ENCODE data around the gene SAMD11. TPM values are rescaled to one million over a fixed set of nuclear protein-coding genes. Genes with fewer than 3 reads are reported as not detected.

Gene SAMD11
- total and polyA plus RNA-seq, 2 of the 13 experiments (the other 11 are each of a cell fraction or from before 2014, with no cell fraction given), result 0.11 TPM; not detected in 1

DNA sequence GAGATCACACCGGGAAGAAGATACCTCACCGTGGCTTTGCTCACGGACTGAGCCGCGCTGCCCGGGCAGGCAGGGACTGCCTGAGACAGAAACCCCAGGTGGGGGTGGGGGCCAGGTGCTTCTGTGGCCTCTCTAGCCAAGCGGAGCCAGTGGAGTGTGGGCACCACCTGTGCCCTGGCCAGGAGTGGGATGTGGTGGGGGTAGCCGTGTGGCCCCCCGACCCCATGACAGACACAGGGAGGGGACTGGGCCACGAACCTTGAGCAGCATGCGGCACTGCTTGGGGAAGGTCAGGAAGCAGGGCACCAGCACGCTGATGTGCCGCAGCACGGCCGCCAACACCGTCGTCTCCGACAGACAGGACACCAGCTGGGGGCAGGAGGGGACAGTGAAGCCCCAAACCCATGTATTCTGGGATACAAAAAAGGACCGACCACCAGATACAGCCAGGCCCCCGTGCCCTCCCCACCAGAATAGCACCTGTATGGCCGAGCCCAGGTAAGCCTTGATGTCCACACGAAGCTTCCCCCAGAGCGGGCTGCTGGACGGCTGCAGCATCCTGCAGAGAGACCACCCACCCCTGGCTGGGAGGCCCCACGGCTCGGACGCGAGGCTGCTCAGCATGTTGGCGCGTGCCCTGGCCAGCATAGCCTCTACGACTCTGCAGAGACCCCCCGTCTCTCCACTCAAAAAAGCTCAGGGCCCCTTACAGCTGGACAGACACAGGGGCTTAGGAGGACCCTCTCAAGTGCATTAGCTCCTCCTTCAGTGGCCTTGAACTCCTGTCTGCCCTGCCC lies 30.0 kb downstream of the SAMD11 start:
- Histone ChIP-seq H3K9ac (ENCODE audit: insufficient read depth, low read depth, low read length) (no peak overlapping the region), H3K79me2 (ENCODE audit: insufficient read depth, low read length) (peaks cover 18% of the 10 kb centered on the region), H3K9me3 (ENCODE audit: low read length) (no peaks in the 10 kb centered on the region), H3K4me1 (ENCODE audit: insufficient read depth, low read length) (peaks cover 11% of the 10 kb centered on the region), H3K36me3 (replicated peaks in 1 of 2; ENCODE audit: control insufficient read depth in 1 of 2, insufficient read depth in 2 of 2, low read length in 2 of 2) (peaks cover 49 to 83% of the 10 kb centered on the region in 2 experiments), H2AFZ (ENCODE audit: low read length) (no peak overlapping the region), H3K27ac (ENCODE audit: extremely low read length, insufficient read depth, low read length) (no peak overlapping the region), H4K20me1 (ENCODE audit: insufficient read depth, low read length) (peaks cover 15% of the 10 kb centered on the region), H3K27me3 (ENCODE audit: control insufficient read depth in 1 of 2, insufficient read depth in 2 of 2, low read length in 2 of 2) (peaks cover 0 to 4% of the 10 kb centered on the region in 2 experiments; a peak in 1 of 5 replicates), H3K4me3 (replicated peaks in 1 of 3; ENCODE audit: insufficient read depth in 1 of 3, low read depth in 2 of 3, low read length in 3 of 3) (no peak overlapping the region), H3K4me2 (ENCODE audit: low read depth, low read length) (no peak overlapping the region)
- BruUV-seq (replicated peaks), result no TSS peak
- FAIRE-seq (no peak), ATAC-seq (no peak), DNase-seq (ENCODE audit: low spot score) (no peak)
- ChIA-PET CTCF (ENCODE audit: low intra/inter-chr PET ratio, low total read pairs) (interaction anchor here (0.7 kb wide), 1 partner anchor 16 kb away, joined by 3 read pairs; no protein-coding TSS in a partner anchor), POLR2A (interaction anchor here (1.6 kb wide), 1 partner anchor 13 kb away, joined by 3 read pairs; no protein-coding TSS in a partner anchor)
- TF ChIP-seq, protein P1, sequence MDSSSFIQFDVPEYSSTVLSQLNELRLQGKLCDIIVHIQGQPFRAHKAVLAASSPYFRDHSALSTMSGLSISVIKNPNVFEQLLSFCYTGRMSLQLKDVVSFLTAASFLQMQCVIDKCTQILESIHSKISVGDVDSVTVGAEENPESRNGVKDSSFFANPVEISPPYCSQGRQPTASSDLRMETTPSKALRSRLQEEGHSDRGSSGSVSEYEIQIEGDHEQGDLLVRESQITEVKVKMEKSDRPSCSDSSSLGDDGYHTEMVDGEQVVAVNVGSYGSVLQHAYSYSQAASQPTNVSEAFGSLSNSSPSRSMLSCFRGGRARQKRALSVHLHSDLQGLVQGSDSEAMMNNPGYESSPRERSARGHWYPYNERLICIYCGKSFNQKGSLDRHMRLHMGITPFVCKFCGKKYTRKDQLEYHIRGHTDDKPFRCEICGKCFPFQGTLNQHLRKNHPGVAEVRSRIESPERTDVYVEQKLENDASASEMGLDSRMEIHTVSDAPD (CRISPR knock-in tag; IDR thresholded peaks at IDR 0.05), result no peak
- TF ChIP-seq RBFOX2 (IDR thresholded peaks at IDR 0.05; ENCODE audit: low read depth, low read length), result peak; percentile 47; the same call in 1 of the 2 replicates
- intact Hi-C loops (cut with micrococcal nuclease; ENCODE audit: unreplicated experiment) (no loop called here), in situ Hi-C loops (cut with HindIII; ENCODE audit: extremely low pct_ligation_motif_present, low pct_unique_long_range_greater_than_20kb) (no loop called here)
- WGBS (ENCODE audit: low lambda C conversion rate), result 84% methylated on average over 12 of the region's 32 CpGs

DNA sequence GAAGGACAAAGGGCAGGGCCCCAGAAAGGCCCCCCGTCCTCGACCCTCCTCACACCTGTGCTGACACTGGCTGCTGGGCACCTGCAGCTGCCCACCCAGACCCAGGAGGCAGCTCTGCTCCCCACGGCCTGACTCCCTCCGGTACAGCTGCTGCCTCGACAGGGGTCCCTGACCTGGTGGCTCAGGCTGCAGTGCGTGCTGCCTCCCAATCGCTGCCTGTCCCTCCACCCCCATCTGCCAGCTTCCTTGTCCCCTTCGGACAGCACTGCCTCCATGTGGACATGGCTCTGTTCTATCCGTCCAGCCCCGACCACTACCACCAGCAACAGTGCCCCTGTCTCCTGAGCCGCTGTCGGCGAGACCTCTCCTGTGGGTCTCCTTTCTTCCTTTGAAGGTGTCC lies 31.2 kb downstream of the SAMD11 start:
- H3K27me3 ChIP-seq (ENCODE audit: control insufficient read depth in 1 of 2, insufficient read depth in 2 of 2, low read length in 2 of 2), result peaks cover 0 to 4% of the 10 kb centered on the region in 2 experiments; a peak in 1 of 5 replicates
- H4K20me1 ChIP-seq (ENCODE audit: insufficient read depth, low read length), result peaks cover 17% of the 10 kb centered on the region
- in situ Hi-C loops (cut with HindIII; ENCODE audit: extremely low pct_ligation_motif_present, low pct_unique_long_range_greater_than_20kb) (no loop called here), intact Hi-C loops (cut with micrococcal nuclease; ENCODE audit: unreplicated experiment) (no loop called here)
- peaks cover 21% of the 10 kb centered on the region for H3K79me2 ChIP-seq (ENCODE audit: insufficient read depth, low read length)
- H3K4me3 ChIP-seq (replicated peaks in 1 of 3; ENCODE audit: insufficient read depth in 1 of 3, low read depth in 2 of 3, low read length in 3 of 3), result no peak overlapping the region
- H2AFZ ChIP-seq (ENCODE audit: low read length), result no peak overlapping the region
- no TSS peak for BruUV-seq (replicated peaks)
- ATAC-seq, result no peak
- DNase-seq (ENCODE audit: low spot score), result no peak
- H3K9ac ChIP-seq (ENCODE audit: insufficient read depth, low read depth, low read length), result no peak overlapping the region
- peaks cover 42 to 71% of the 10 kb centered on the region in 2 experiments for H3K36me3 ChIP-seq (replicated peaks in 1 of 2; ENCODE audit: control insufficient read depth in 1 of 2, insufficient read depth in 2 of 2, low read length in 2 of 2)
- H3K4me2 ChIP-seq (ENCODE audit: low read depth, low read length), result no peak overlapping the region
- FAIRE-seq, result no peak
- H3K27ac ChIP-seq (ENCODE audit: extremely low read length, insufficient read depth, low read length), result no peak overlapping the region
- 97% methylated on average over 10 of the region's 13 CpGs for WGBS (ENCODE audit: low lambda C conversion rate)
- TF ChIP-seq, protein P2, sequence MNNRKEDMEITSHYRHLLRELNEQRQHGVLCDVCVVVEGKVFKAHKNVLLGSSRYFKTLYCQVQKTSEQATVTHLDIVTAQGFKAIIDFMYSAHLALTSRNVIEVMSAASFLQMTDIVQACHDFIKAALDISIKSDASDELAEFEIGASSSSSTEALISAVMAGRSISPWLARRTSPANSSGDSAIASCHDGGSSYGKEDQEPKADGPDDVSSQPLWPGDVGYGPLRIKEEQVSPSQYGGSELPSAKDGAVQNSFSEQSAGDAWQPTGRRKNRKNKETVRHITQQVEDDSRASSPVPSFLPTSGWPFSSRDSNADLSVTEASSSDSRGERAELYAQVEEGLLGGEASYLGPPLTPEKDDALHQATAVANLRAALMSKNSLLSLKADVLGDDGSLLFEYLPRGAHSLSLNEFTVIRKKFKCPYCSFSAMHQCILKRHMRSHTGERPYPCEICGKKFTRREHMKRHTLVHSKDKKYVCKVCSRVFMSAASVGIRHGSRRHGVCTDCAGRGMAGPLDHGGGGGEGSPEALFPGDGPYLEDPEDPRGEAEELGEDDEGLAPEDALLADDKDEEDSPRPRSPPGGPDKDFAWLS (CRISPR knock-in tag; IDR thresholded peaks at IDR 0.05; ENCODE audit: borderline replicate concordance), result no peak
- 0 out of 2 replicates have a peak, but pooled peaks have one; percentile 18 for TF ChIP-seq RBFOX2 (IDR thresholded peaks at IDR 0.05; ENCODE audit: low read depth, low read length)
- TF ChIP-seq SOX6 (IDR thresholded peaks at IDR 0.05), result no peak
- no peak for TF ChIP-seq SOX6 (CRISPR knock-in tag; IDR thresholded peaks at IDR 0.05)
- TF ChIP-seq SOX5 (CRISPR knock-in tag; IDR thresholded peaks at IDR 0.05; ENCODE audit: borderline replicate concordance), result no peak
- TF ChIP-seq LCORL (IDR thresholded peaks at IDR 0.05), result no peak
- TF ChIP-seq LCORL (CRISPR knock-in tag; IDR thresholded peaks at IDR 0.05), result no peak
- TF ChIP-seq, protein P3, sequence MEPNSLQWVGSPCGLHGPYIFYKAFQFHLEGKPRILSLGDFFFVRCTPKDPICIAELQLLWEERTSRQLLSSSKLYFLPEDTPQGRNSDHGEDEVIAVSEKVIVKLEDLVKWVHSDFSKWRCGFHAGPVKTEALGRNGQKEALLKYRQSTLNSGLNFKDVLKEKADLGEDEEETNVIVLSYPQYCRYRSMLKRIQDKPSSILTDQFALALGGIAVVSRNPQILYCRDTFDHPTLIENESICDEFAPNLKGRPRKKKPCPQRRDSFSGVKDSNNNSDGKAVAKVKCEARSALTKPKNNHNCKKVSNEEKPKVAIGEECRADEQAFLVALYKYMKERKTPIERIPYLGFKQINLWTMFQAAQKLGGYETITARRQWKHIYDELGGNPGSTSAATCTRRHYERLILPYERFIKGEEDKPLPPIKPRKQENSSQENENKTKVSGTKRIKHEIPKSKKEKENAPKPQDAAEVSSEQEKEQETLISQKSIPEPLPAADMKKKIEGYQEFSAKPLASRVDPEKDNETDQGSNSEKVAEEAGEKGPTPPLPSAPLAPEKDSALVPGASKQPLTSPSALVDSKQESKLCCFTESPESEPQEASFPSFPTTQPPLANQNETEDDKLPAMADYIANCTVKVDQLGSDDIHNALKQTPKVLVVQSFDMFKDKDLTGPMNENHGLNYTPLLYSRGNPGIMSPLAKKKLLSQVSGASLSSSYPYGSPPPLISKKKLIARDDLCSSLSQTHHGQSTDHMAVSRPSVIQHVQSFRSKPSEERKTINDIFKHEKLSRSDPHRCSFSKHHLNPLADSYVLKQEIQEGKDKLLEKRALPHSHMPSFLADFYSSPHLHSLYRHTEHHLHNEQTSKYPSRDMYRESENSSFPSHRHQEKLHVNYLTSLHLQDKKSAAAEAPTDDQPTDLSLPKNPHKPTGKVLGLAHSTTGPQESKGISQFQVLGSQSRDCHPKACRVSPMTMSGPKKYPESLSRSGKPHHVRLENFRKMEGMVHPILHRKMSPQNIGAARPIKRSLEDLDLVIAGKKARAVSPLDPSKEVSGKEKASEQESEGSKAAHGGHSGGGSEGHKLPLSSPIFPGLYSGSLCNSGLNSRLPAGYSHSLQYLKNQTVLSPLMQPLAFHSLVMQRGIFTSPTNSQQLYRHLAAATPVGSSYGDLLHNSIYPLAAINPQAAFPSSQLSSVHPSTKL (CRISPR knock-in tag; IDR thresholded peaks at IDR 0.05), result no peak
- no peaks in the 10 kb centered on the region for H3K9me3 ChIP-seq (ENCODE audit: low read length)
- H3K4me1 ChIP-seq (ENCODE audit: insufficient read depth, low read length), result peaks cover 11% of the 10 kb centered on the region
- CTCF ChIA-PET (ENCODE audit: low intra/inter-chr PET ratio, low total read pairs), result no interaction called here
- POLR2A ChIA-PET, result interaction anchor here (1.6 kb wide), 1 partner anchor 12 kb away, joined by 3 read pairs; no protein-coding TSS in a partner anchor

Measured in HepG2 (cell line).